GM18505 (cell line): Measurements from ENCODE around the gene CDH13.

Experiments
- ATAC-seq: cut with Tn5 transposase; IDR thresholded peaks from one replicate; pipeline ENCODE4 v1.9.1; 2021; ENCODE audit not compliant: unreplicated experiment
- POLR2A ChIP-seq: IDR thresholded peaks from 4 replicates; pipeline ENCODE4 v1.6.1; 2011; ENCODE audit warnings: borderline replicate concordance; ENCODE audit not compliant: insufficient read depth, insufficient read length; ENCODE audit errors: extremely low read depth

The CDH13 gene

DNA sequence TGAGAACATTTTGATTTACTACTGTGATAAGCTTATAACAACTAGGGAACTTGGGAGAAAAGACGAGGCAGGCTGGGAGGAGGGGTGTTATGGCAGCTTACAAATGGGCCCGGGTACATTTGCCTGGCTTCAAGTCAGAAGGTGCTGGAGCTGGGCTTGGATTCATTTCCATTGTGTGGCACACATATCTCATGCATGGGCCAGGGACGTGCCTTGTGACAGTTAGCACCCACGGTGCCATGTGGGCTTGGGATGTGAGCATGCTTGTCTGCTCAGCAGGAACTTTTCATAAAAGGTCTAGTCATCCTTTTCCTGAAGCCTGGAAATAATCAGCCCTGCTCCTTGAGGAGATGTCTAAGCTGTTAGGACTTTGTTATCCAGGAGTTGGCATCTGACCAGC, 572.2 kb downstream of the CDH13 start:
- ATAC-seq, result no peak
- no peak for TF ChIP-seq POLR2A

- ATAC-seq, result no peak
- no peak for TF ChIP-seq POLR2A
Measured at GRCh38 chr16:83200005-83200779, 573.4 kb downstream of the CDH13 start.

GRCh38 chr16:83201748-83202147, 575.0 kb downstream of the CDH13 start:
- ATAC-seq, result no peak
- no peak for TF ChIP-seq POLR2A

DNA sequence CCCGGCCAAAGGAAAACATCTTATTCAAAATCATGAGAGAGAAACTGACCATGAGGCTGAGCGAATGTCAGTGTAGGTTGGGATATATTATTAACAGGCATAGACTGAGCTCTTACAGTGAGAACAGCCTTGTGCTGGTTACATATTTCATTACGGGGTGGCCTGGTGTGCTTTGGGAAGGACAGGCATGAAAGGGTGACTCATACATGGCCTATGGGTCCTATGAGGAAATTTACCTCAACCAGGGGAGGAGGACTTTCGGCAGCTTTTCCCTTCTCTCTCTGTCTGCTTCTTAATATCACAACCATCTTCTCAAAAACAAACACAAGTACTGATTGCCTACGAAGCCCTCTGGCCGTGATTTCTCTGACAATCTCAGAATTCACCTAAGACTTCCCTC, 579.1 kb downstream of the CDH13 start:
- no peak for ATAC-seq
- no peak for TF ChIP-seq POLR2A

DNA sequence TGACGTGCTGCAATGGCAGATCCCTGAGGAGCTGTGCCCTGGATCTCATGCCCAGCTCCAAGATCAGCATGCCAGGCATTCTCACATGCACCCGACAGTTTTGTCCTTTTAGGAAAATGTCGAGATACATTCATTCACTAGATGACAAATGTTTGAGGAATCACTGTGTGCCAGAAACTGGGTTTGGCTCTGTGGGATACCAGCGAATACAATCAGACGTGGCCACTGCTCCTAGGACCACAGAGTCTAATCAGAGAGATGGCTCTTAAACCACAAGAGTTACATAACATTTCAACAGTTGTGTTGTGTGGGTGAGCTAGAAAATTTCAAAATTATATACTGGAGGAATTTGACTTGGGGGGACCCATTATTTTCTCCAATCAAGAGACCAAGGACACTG, 579.7 kb downstream of the CDH13 start:
- ATAC-seq, result no peak
- TF ChIP-seq POLR2A, result no peak

DNA sequence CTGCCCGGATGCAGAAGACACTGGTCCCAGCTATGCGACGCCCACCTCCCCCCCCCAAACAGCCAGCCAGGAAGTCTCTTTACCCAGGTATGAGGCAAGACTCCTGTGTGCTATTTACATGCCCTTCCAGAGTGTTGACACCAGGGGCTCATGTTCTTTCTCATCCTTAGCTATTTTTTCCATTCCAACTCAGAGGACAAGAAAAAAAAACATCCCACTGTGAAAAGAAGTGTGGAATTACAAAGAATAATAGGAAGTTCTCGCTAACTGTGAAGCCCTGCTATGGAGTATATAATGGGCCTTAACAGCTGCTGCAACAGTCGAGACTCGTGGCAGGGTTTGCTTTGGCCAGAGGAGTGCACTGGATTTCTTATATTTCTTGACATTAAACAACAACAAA, 584.9 kb downstream of the CDH13 start:
- TF ChIP-seq POLR2A, result no peak
- ATAC-seq, result no peak

- TF ChIP-seq POLR2A, result no peak
- no peak for ATAC-seq
Measured at GRCh38 chr16:83212301-83212841, 585.6 kb downstream of the CDH13 start.

DNA sequence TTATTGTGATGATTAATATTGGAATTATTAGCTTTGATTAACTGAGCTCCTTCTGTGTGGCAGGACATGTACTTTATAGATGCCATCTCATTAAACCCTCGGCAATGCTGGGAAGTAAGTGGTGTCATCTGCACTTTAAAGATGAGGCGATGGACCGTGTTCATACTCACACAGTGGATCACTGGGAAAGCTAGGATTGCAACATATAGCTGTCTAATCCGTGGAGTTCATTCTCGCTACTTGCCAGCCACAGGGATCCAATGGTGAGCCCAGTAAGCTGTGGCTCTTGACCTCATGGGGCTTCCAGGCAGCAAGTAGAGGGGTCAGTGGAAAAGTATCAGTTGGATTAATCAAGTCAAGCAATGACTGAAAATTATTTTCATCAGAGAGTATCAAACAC, 587.9 kb downstream of the CDH13 start:
- ATAC-seq, result no peak
- TF ChIP-seq POLR2A, result no peak

DNA sequence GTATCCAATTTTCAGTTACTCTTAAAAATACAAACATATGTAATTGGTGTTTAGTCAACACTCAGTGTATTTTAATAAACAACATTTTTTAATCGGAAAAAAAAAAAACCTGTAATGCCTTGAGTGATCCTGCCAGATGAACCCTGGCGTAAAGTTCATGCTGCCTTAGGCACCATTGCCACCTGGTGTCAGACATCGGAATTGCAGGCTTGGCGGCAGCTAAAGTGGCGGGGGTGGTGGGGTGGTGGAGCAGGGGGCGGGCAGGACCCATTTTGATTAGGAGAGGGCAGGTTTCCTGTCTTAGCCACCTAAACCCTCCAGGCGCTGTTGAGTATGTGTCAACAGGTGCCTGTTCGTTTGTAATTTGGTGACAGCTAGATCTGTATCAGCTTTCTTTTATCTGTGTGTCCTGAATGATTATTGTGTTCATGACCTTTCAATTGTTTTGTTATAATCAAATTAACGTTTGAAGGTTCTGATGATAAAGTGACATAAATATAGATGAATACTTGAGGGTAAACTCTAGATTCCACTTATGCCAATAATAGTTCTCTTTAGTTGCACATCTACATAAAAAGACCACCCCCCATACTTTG, 588.7 kb downstream of the CDH13 start:
- ATAC-seq, result no peak
- no peak for TF ChIP-seq POLR2A

- no peak for ATAC-seq
- TF ChIP-seq POLR2A, result no peak
Measured at GRCh38 chr16:83219285-83219684, 592.5 kb downstream of the CDH13 start.

DNA sequence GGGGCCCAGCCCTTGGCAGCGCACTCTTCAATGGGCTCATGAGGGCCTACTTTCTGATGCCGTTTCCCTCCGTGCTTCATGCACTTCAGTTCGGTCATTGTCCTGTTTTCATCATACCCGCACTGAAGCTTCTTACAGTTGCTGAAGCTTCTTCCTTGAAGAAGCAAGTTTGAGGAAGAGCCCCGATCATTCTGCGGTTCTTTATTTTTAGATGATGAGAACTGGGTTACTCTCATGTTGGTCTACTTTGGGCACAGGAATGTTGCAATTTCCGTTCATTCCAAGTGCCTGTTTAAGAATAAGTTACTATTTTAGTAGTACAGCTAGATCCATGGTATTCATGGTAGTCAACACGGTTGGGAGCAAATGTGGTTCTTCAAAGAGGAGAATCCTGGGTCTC, 593.3 kb downstream of the CDH13 start:
- TF ChIP-seq POLR2A, result no peak
- ATAC-seq, result no peak

- no peak for TF ChIP-seq POLR2A
- no peak for ATAC-seq
Measured at GRCh38 chr16:83224642-83225041, 597.9 kb downstream of the CDH13 start.

GRCh38 chr16:83227336-83227735, 600.6 kb downstream of the CDH13 start:
- no peak for TF ChIP-seq POLR2A
- no peak for ATAC-seq

DNA sequence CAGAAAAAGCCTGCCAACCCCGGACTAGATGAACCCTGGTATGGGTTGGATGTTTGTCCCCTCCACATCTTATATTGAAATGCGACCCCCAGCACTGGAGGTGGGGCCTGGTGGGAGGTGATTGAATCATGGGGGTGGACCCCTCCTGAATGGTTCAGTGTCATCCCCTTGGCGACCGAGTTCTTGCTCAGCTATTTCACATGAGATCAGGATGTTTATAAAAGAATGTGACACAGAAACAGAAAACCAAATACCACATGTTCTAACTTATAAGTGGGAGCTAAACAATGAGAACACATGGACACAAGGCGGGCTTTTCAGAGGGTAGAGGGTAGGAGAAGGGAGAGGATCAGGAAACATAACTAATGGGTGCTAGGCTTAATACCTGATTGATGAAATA, 605.0 kb downstream of the CDH13 start:
- ATAC-seq, result no peak
- no peak for TF ChIP-seq POLR2A

GRCh38 chr16:83233153-83233552, 606.4 kb downstream of the CDH13 start:
- no peak for TF ChIP-seq POLR2A
- no peak for ATAC-seq

- ATAC-seq, result no peak
- no peak for TF ChIP-seq POLR2A
Measured at GRCh38 chr16:83238949-83239691, 612.4 kb downstream of the CDH13 start.
